Duodenal mucosa (tissue), 2 donors: ENCODE data around the gene FHL5.
"Not testable (repeated sequence)": the region's sequence is repeated elsewhere in the genome, so short reads cannot be mapped to it uniquely, and the experiment has no call there.

Source experiments
- H3K27ac ChIP-seq: one replicate; pipeline ENCODE4 v1.7.0; 2013; ENCODE audit warnings: low read depth, low read length
- H3K27me3 ChIP-seq, 2 donors: one replicate each; pipeline ENCODE4 v1.7.0; 2013; ENCODE audit warnings: low read length in 2 of 2, control low read depth in 1 of 2; ENCODE audit not compliant: insufficient read depth in 2 of 2, control insufficient read depth in 1 of 2
- H3K36me3 ChIP-seq, 2 donors: one replicate each; pipeline ENCODE4 v1.7.0; 2013; ENCODE audit warnings: low read length in 2 of 2, control low read depth in 1 of 2; ENCODE audit not compliant: insufficient read depth in 2 of 2, control insufficient read depth in 1 of 2
- H3K4me1 ChIP-seq, 2 donors: one replicate each; pipeline ENCODE4 v1.7.0; 2013; ENCODE audit warnings: low read length in 2 of 2, control low read depth in 1 of 2; ENCODE audit not compliant: insufficient read depth in 2 of 2, control insufficient read depth in 1 of 2
- H3K4me3 ChIP-seq, 2 donors: one replicate each; pipeline ENCODE4 v1.7.0; 2013; ENCODE audit warnings: low read length in 2 of 2, low read depth in 1 of 2
- H3K9ac ChIP-seq, 2 donors: one replicate each; pipeline ENCODE4 v1.7.0; 2013; ENCODE audit warnings: low read length in 2 of 2, low read depth in 1 of 2
- H3K9me3 ChIP-seq, 2 donors: one replicate each; pipeline ENCODE4 v1.7.0; 2013; ENCODE audit warnings: low read length in 2 of 2, control low read depth in 1 of 2; ENCODE audit not compliant: control insufficient read depth in 1 of 2

FHL5 gene

DNA sequence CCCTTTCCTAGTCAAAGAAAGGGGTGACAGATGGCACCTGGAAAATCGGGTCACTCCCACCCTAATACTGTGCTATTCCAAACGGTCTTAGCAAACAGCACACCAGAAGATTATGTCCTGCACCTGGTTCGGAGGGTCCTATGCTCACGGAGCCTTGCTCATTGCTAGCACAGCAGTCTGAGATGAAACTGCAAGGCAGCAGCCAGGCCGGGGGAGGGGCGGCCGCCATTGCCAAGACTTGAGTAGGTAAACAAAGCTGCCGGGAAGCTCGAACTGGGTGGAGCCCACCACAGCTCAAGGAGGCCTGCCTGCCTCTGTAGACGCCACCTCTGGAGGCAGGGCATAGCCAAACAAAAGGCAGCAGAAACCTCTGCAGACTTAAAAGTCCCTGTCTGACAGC, 75.1 kb downstream of the FHL5 start:
- H3K27ac ChIP-seq, H3K9me3 ChIP-seq, H3K4me1 ChIP-seq, H3K4me3 ChIP-seq, H3K36me3 ChIP-seq, H3K27me3 ChIP-seq, H3K9ac ChIP-seq: not testable (repeated sequence)

GRCh38 chr6:96645106-96645505, 82.2 kb downstream of the FHL5 start:
- Histone ChIP-seq H3K27ac (no peak overlapping the region), H3K9ac (no peak overlapping the region), H3K36me3 (no peaks in the 10 kb centered on the region), H3K4me1 (no peaks in the 10 kb centered on the region), H3K27me3 (no peaks in the 10 kb centered on the region), H3K9me3 (no peaks in the 10 kb centered on the region), H3K4me3 (no peak overlapping the region)

GRCh38 chr6:96649926-96650325, 87.0 kb downstream of the FHL5 start:
- Histone ChIP-seq H3K27ac (no peak overlapping the region), H3K36me3 (no peaks in the 10 kb centered on the region), H3K27me3 (no peaks in the 10 kb centered on the region), H3K9me3 (no peaks in the 10 kb centered on the region), H3K4me3 (no peak overlapping the region), H3K9ac (no peak overlapping the region), H3K4me1 (no peaks in the 10 kb centered on the region)

DNA sequence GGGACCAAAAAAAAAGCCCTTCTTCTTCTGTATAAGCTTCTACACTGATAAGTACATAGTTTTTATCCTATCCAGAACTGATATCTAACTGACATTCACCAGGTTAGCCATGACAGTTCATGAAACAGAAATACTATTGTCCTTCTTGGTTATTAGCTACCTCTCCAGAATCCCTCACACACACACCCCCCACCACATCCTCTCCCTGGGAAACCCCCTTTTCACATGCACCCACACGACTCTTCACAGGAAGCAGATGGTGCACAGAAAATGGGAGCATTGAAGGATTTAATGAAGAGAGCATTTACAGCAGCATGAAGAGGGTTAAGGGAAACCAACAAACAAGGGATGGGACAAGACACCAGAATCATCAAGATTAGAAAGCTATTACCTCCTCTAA, 88.9 kb downstream of the FHL5 start:
- Histone ChIP-seq H3K36me3 (no peaks in the 10 kb centered on the region), H3K27ac (no peak overlapping the region)

DNA sequence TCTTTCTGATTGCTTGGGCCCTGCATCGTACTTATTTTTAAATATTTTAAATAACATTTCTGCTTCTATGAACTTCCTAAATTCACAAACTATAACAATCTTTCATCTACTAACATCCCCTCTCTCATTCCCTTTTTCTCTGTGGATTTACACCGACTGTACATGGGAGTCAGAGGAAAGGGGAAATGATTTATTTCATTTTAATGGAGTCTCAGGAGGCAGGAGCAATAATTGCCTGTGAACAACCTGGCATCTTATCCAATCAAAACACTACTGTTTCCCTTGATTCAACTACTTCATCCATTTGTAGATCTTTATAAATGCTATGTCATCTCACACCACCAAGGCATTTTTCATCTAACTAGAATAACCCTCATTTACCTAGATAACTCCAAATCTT, 89.6 kb downstream of the FHL5 start:
- Histone ChIP-seq H3K36me3 (no peaks in the 10 kb centered on the region), H3K27me3 (no peaks in the 10 kb centered on the region), H3K27ac (no peak overlapping the region), H3K9ac (no peak overlapping the region), H3K4me3 (no peak overlapping the region), H3K4me1 (no peaks in the 10 kb centered on the region), H3K9me3 (no peaks in the 10 kb centered on the region)

More for the DNA sequence above, 88.9 kb downstream of the FHL5 start:
- Histone ChIP-seq H3K27me3 (no peaks in the 10 kb centered on the region), H3K9me3 (no peaks in the 10 kb centered on the region), H3K4me1 (no peaks in the 10 kb centered on the region), H3K4me3 (no peak overlapping the region), H3K9ac (no peak overlapping the region)

DNA sequence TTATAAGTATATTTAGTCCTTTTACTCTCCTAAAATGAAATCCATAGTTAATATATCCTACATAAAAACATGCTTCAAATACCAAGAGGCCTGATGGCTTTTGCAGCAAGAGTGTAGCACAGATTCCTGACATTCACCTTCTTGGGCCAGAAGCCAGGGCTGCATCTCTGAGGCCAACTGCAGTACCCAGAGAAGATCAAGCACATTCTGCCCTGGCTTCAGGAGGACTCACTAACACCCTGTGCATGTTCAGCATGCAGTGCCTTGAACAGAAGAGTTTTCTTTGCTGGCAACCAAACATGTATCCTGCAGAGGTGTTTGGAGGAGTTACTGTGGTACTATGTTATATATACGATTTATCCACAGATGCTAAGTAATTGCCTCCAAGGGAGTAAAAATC, 90.3 kb downstream of the FHL5 start:
- no peaks in the 10 kb centered on the region for H3K27me3 ChIP-seq
- H3K9ac ChIP-seq, result no peak overlapping the region
- H3K9me3 ChIP-seq, result no peaks in the 10 kb centered on the region
- no peaks in the 10 kb centered on the region for H3K36me3 ChIP-seq
- H3K4me3 ChIP-seq, result no peak overlapping the region
- no peaks in the 10 kb centered on the region for H3K4me1 ChIP-seq
- H3K27ac ChIP-seq, result no peak overlapping the region

DNA sequence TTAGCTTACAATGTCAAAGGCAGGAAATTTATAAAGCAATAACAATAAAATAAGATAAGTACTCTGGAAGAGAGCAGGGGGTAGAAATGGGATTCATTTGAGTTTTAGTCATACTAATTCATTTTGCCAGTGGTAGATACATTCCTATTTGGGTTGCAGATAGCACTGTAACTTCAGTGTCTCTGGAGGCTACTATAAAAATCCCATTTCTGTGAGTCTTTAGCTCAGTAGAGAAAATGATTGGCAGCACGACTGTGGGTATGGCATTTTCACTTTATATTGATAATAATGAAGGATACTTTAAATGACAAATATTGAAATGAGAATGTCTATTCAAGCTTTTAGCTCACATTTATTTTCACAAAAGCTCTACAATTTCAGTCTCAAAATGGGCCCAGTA, 93.6 kb downstream of the FHL5 start:
- no peak overlapping the region for H3K27ac ChIP-seq
- no peaks in the 10 kb centered on the region for H3K27me3 ChIP-seq
- H3K4me3 ChIP-seq, result no peak overlapping the region
- no peaks in the 10 kb centered on the region for H3K4me1 ChIP-seq
- no peaks in the 10 kb centered on the region for H3K9me3 ChIP-seq
- H3K9ac ChIP-seq, result no peak overlapping the region
- H3K36me3 ChIP-seq, result no peaks in the 10 kb centered on the region

GRCh38 chr6:96657344-96657743, 94.4 kb downstream of the FHL5 start:
- Histone ChIP-seq H3K9ac (no peak overlapping the region), H3K9me3 (no peaks in the 10 kb centered on the region), H3K27me3 (no peaks in the 10 kb centered on the region), H3K4me3 (no peak overlapping the region), H3K4me1 (no peaks in the 10 kb centered on the region), H3K27ac (no peak overlapping the region), H3K36me3 (no peaks in the 10 kb centered on the region)

GRCh38 chr6:96659084-96659845, 96.3 kb downstream of the FHL5 start:
- Histone ChIP-seq H3K4me3 (no peak overlapping the region), H3K9me3 (no peaks in the 10 kb centered on the region), H3K27ac (no peak overlapping the region), H3K4me1 (no peaks in the 10 kb centered on the region), H3K27me3 (no peaks in the 10 kb centered on the region), H3K9ac (no peak overlapping the region), H3K36me3 (no peaks in the 10 kb centered on the region)
